IMR-90 (cell line): ENCODE data around the gene RBMS3. TPM values are rescaled to one million over a fixed set of nuclear protein-coding genes. Genes with fewer than 3 reads are reported as not detected.
A peak's percentile ranks its signal among the peaks of the same experiment; 100 is the strongest.

ENCODE experiments used
- ATAC-seq: fragments of 200-7000 bp; cut with Tn5 transposase; 2 replicates; pipeline ENCODE4 v1.9.1; 2020; ENCODE audit warnings: low read depth, mild to moderate bottlenecking, moderate library complexity
- BruUV-seq: library from RNA; stranded (reverse); fragments of 400-500 nt; replicated peaks from 2 replicates; lab custom pipeline; 2021; lab: Mats Ljungman, UMichigan
- CTCF ChIA-PET: fragments of 300-600 bp; formaldehyde crosslinking; extraction: SDS; loops from one replicate; lab custom pipeline; 2021; ENCODE audit warnings: antibody characterized with exemption; lab: Yijun Ruan, JAX
- POLR2A ChIA-PET: fragments of 300-600 bp; sonication (Branson Sonifier 250); formaldehyde crosslinking; loops from one replicate; lab custom pipeline; 2022; ENCODE audit warnings: antibody characterized with exemption; ENCODE audit not compliant: unreplicated experiment; lab: Charles Lee
- DNase-seq: peaks from one replicate; pipeline ENCODE4 v3.0.0; 2013
- H2AFZ ChIP-seq: replicated peaks from 2 replicates; pipeline ENCODE3; 2013; ENCODE audit warnings: low read length, mild to moderate bottlenecking; ENCODE audit not compliant: poor library complexity
- H2AK5ac ChIP-seq: 2 replicates; pipeline ENCODE4 v1.6.1; 2013; ENCODE audit warnings: low read depth, low read length, inconsistent platforms
- H2AK9ac ChIP-seq: replicated peaks from 2 replicates; pipeline ENCODE3; 2013; ENCODE audit warnings: mild to moderate bottlenecking, low read depth, low read length, moderate library complexity; ENCODE audit not compliant: poor library complexity
- H2BK120ac ChIP-seq: 2 replicates; pipeline ENCODE4 v1.6.1; 2013; ENCODE audit warnings: low read depth, low read length, inconsistent platforms
- H2BK15ac ChIP-seq: 3 replicates; pipeline ENCODE4 v1.6.1; 2013; ENCODE audit warnings: low read depth, low read length, inconsistent platforms
- H2BK20ac ChIP-seq: 2 replicates; pipeline ENCODE4 v1.6.1; 2013; ENCODE audit warnings: low read depth, mild to moderate bottlenecking, inconsistent platforms, low read length, moderate library complexity
- H2BK5ac ChIP-seq: 2 replicates; pipeline ENCODE4 v1.6.1; 2013; ENCODE audit warnings: mild to moderate bottlenecking, low read depth, low read length, inconsistent platforms; ENCODE audit not compliant: poor library complexity, severe bottlenecking
- H3K14ac ChIP-seq: replicated peaks from 2 replicates; pipeline ENCODE4 v1.6.1; 2013; ENCODE audit warnings: low read depth, low read length, inconsistent platforms
- H3K18ac ChIP-seq: 2 replicates; pipeline ENCODE4 v1.6.1; 2013; ENCODE audit warnings: low read depth, low read length, control low read depth
- H3K23ac ChIP-seq: 2 replicates; pipeline ENCODE4 v1.6.1; 2013; ENCODE audit warnings: low read depth, low read length, inconsistent platforms
- H3K27ac ChIP-seq: 2 replicates; pipeline ENCODE4 v1.5.1; 2013; ENCODE audit warnings: mild to moderate bottlenecking, control low read depth, low read length; ENCODE audit not compliant: insufficient read depth
- H3K27me3 ChIP-seq: 2 replicates; pipeline ENCODE4 v1.6.1; 2013; ENCODE audit warnings: low read length; ENCODE audit not compliant: control insufficient read depth, insufficient read depth
- H3K36me3 ChIP-seq: 2 replicates; pipeline ENCODE4 v1.6.1; 2013; ENCODE audit warnings: low read length, mixed read lengths; ENCODE audit not compliant: control insufficient read depth, insufficient read depth
- H3K4ac ChIP-seq: 2 replicates; pipeline ENCODE4 v1.6.1; 2013; ENCODE audit warnings: low read depth, low read length, inconsistent platforms
- H3K4me1 ChIP-seq: 2 replicates; pipeline ENCODE4 v1.6.1; 2013; ENCODE audit warnings: low read length, mixed read lengths; ENCODE audit not compliant: control insufficient read depth, insufficient read depth
- H3K4me2 ChIP-seq: 2 replicates; pipeline ENCODE4 v1.6.1; 2013; ENCODE audit warnings: low read depth, mild to moderate bottlenecking, control low read depth, low read length, moderate library complexity
- H3K4me3 ChIP-seq: 2 replicates; pipeline ENCODE4 v1.5.1; 2013; ENCODE audit warnings: low read depth, mild to moderate bottlenecking, control low read depth, low read length, moderate library complexity; ENCODE audit not compliant: insufficient read depth
- H3K56ac ChIP-seq: 2 replicates; pipeline ENCODE4 v1.6.1; 2013; ENCODE audit warnings: low read length, inconsistent platforms; ENCODE audit not compliant: insufficient read depth; ENCODE audit errors: extremely low read depth
- H3K79me1 ChIP-seq, 2 experiments: 2 replicates each; pipeline ENCODE4 v1.6.1; 2013; ENCODE audit warnings: low read length in 2 of 2, inconsistent platforms in 1 of 2, low read depth in 1 of 2
- H3K9ac ChIP-seq: 2 replicates; pipeline ENCODE4 v1.6.1; 2013; ENCODE audit warnings: low read depth, low read length, control low read depth
- H3K9me1 ChIP-seq: 2 replicates; pipeline ENCODE4 v1.6.1; 2013; ENCODE audit warnings: low read length, inconsistent platforms; ENCODE audit not compliant: insufficient read depth
- H3K9me3 ChIP-seq: 2 replicates; pipeline ENCODE4 v1.6.1; 2013; ENCODE audit warnings: low read length; ENCODE audit not compliant: control insufficient read depth, insufficient read depth
- H4K20me1 ChIP-seq: 2 replicates; pipeline ENCODE4 v1.6.1; 2013; ENCODE audit warnings: low read length, inconsistent platforms; ENCODE audit not compliant: insufficient read depth
- H4K5ac ChIP-seq: 2 replicates; pipeline ENCODE4 v1.6.1; 2013; ENCODE audit warnings: mild to moderate bottlenecking, low read depth, low read length, control low read depth
- H4K8ac ChIP-seq, 2 experiments: 2 replicates each; pipeline ENCODE4 v1.6.1; 2013; ENCODE audit warnings: low read depth in 2 of 2, low read length in 2 of 2, control low read depth in 1 of 2, inconsistent platforms in 1 of 2
- H4K91ac ChIP-seq: 2 replicates; pipeline ENCODE4 v1.6.1; 2013; ENCODE audit warnings: low read depth, low read length, inconsistent platforms; ENCODE audit not compliant: insufficient read depth
- BHLHE40 ChIP-seq: fragments of 150-350 bp; IDR thresholded peaks from 2 replicates; pipeline ENCODE4 v1.6.1; 2016; ENCODE audit warnings: mild to moderate bottlenecking, low read depth, low read length
- CEBPB ChIP-seq: IDR thresholded peaks from 2 replicates; pipeline ENCODE4 v1.6.1; 2012; ENCODE audit warnings: low read depth, low read length, improper control_type of control experiment
- FOS ChIP-seq: fragments of 150-350 bp; IDR thresholded peaks from 2 replicates; pipeline ENCODE4 v1.6.1; 2016; ENCODE audit warnings: low read depth, low read length
- RAD21 ChIP-seq: IDR thresholded peaks from 2 replicates; pipeline ENCODE4 v1.6.1; 2012; ENCODE audit warnings: low read length, improper control_type of control experiment
- RCOR1 ChIP-seq: IDR thresholded peaks from 2 replicates; pipeline ENCODE4 v1.6.1; 2012; ENCODE audit warnings: mild to moderate bottlenecking, low read length, improper control_type of control experiment; ENCODE audit not compliant: insufficient replicate concordance
- SMC3 ChIP-seq: fragments of 150-350 bp; IDR thresholded peaks from 2 replicates; pipeline ENCODE4 v1.6.1; 2016; ENCODE audit warnings: low read depth, mild to moderate bottlenecking, antibody characterized with exemption, low read length, moderate library complexity
- dilution Hi-C: fragments of 300-500 bp; cut with HindIII; formaldehyde crosslinking; loops from one replicate; pipeline ENCODE4 v1.14.3; 2018; ENCODE audit warnings: low sequenced_read_pairs; ENCODE audit not compliant: unreplicated experiment
- in situ Hi-C: fragments of 300-500 bp; cut with MboI; formaldehyde crosslinking; loops from 3 replicates; pipeline ENCODE4 v1.14.3; 2019; ENCODE audit warnings: low sequenced_read_pairs, inconsistent platforms, mixed read lengths
- intact Hi-C: fragments of 100-400 bp; cut with micrococcal nuclease; formaldehyde crosslinking; loops from 2 replicates; pipeline ENCODE4 v1.10.0; 2022
- polyA plus RNA-seq, 3 experiments: library from polyadenylated mRNA; depleted of rRNA; stranded (reverse); fragments of >200 nt; gene quantifications; 2 replicates each; pipeline ENCODE4 v1.2.3, GENCODE V29; 2012; ENCODE audit warnings: low replicate concordance in 1 of 3
- total RNA-seq: library from RNA; depleted of rRNA; stranded (reverse); fragments of >200 nt; gene quantifications from 2 replicates; pipeline ENCODE4 v1.2.3, GENCODE V29; 2012

RBMS3 gene
- total and polyA plus RNA-seq, 2 of the 4 experiments (the other 2 are of a cell fraction): 15.2 to 127 TPM

- intact Hi-C loops: no loop called here
- CTCF ChIA-PET: interaction anchor here (0.7 to 1.2 kb wide), 2 partner anchors 67 to 78 kb away, joined by 3 to 4 read pairs; no protein-coding TSS in a partner anchor
- no peak overlapping the region for H4K5ac ChIP-seq
Observed at GRCh38 chr3:29338377-29338776, 57.5 kb downstream of the RBMS3 start.

More at GRCh38 chr3:29338377-29338776, 57.5 kb downstream of the RBMS3 start:
- H2AFZ ChIP-seq: no peak overlapping the region
- H3K4me2 ChIP-seq: no peak overlapping the region
- no peak overlapping the region for H3K9ac ChIP-seq
- BruUV-seq: no TSS peak
- H3K4ac ChIP-seq: no peak overlapping the region
- peak overlapping the region; percentile 18 for H2BK5ac ChIP-seq
- H3K18ac ChIP-seq: no peak overlapping the region
- H3K36me3 ChIP-seq: no peaks in the 10 kb centered on the region
- no peak overlapping the region for H3K14ac ChIP-seq
- peaks cover 3% of the 10 kb centered on the region for H3K9me1 ChIP-seq
- no peak overlapping the region for H2BK120ac ChIP-seq
- no peak overlapping the region for H4K8ac ChIP-seq
- no peak overlapping the region for H2BK20ac ChIP-seq
- ATAC-seq: no peak
- no peak overlapping the region for H3K4me3 ChIP-seq
- TF ChIP-seq CEBPB: no peak
- TF ChIP-seq BHLHE40: no peak
- no peak for TF ChIP-seq RAD21
- TF ChIP-seq SMC3: no peak
- no peak for TF ChIP-seq RCOR1
- no peak for TF ChIP-seq FOS
- no peak for DNase-seq
- H3K23ac ChIP-seq: no peak overlapping the region
- H3K27ac ChIP-seq: no peak overlapping the region
- no peaks in the 10 kb centered on the region for H3K27me3 ChIP-seq
- H4K20me1 ChIP-seq: peaks cover 5% of the 10 kb centered on the region; the same call in 1 of the 2 replicates
- H2AK9ac ChIP-seq: no peak overlapping the region
- no peak overlapping the region for H2AK5ac ChIP-seq
- in situ Hi-C loops (no loop called here), dilution Hi-C loops (no loop called here)
- no peak overlapping the region for H4K91ac ChIP-seq
- peaks cover 17 to 60% of the 10 kb centered on the region in 2 experiments for H3K79me1 ChIP-seq
- H3K4me1 ChIP-seq: peaks cover 4% of the 10 kb centered on the region
- no peaks in the 10 kb centered on the region for H3K9me3 ChIP-seq
- H3K56ac ChIP-seq: no peak overlapping the region
- H2BK15ac ChIP-seq: no peak overlapping the region
- POLR2A ChIA-PET: no interaction called here
